RWPE1 (cell line): Measurements from ENCODE around the gene ELF4.

ENCODE experiments used
- CTCF ChIA-PET: fragments of 350-600 bp; sonication (Branson Sonifier 250); formaldehyde crosslinking; extraction: SDS; loops from one replicate; lab custom pipeline; 2021; lab: Yijun Ruan, JAX
- POLR2A ChIA-PET: fragments of 400-600 bp; formaldehyde crosslinking; extraction: SDS; loops from one replicate; lab custom pipeline; 2020; ENCODE audit warnings: antibody characterized with exemption; ENCODE audit not compliant: low non-redundant PET; lab: Yijun Ruan, JAX
- DNase-seq: peaks from one replicate; pipeline ENCODE4 v3.0.0; 2012; ENCODE audit warnings: low spot score
- H3K27ac ChIP-seq: fragments of 450-650 bp; 2 replicates; pipeline ENCODE4 v1.5.1; 2017
- TF ChIP-seq, protein P1 (sequence below): fragments of 450-650 bp; conservative IDR thresholded peaks from 2 replicates; pipeline ENCODE4 v1.5.1; 2017; ENCODE audit warnings: low read depth, mild to moderate bottlenecking

Gene ELF4

DNA sequence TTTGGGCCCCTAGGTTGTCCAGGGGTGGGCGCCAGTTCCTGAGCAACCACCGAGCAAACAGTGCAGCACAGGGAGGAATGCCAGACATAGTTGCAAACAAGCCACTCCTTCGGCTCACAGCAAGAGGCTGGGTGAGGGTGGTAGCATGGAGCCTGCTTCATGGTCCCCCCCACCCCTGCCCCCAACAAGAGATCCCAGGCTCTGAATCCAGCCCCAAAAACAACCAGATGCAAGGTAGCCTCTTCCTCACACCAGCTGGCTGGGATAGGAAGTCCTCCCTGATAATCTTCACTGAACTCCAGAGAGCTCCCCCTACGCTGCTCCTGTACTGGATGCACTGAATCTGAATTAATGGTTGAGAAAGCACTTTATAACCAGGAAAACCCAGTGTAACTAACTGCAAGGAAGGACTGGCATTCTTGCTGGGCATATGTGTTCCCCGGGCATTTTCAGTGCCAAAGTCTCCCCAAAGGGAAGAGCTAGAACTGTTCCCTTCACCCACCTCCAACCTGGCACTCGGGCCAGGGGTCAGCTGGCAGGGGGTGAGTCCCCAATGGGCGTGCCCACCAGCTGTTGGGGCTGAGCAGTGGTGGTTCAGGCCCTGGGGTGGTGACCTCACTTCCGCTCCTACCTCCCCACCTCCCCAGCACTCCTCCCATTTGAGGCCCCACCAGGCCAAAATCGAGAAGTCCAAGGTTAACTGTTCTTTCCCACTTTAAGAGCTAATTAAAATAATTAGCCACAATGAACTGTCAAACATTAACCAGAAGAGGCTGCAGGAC, 1.5 kb downstream of the ELF4 start:
- TF ChIP-seq, protein P1, sequence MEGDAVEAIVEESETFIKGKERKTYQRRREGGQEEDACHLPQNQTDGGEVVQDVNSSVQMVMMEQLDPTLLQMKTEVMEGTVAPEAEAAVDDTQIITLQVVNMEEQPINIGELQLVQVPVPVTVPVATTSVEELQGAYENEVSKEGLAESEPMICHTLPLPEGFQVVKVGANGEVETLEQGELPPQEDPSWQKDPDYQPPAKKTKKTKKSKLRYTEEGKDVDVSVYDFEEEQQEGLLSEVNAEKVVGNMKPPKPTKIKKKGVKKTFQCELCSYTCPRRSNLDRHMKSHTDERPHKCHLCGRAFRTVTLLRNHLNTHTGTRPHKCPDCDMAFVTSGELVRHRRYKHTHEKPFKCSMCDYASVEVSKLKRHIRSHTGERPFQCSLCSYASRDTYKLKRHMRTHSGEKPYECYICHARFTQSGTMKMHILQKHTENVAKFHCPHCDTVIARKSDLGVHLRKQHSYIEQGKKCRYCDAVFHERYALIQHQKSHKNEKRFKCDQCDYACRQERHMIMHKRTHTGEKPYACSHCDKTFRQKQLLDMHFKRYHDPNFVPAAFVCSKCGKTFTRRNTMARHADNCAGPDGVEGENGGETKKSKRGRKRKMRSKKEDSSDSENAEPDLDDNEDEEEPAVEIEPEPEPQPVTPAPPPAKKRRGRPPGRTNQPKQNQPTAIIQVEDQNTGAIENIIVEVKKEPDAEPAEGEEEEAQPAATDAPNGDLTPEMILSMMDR: no peak
- peak; percentile 44 for DNase-seq
- ChIA-PET POLR2A (interaction anchor here (0.6 kb wide), 2 partner anchors 138 to 415 kb away, joined by 3 read pairs; no protein-coding TSS in a partner anchor), CTCF (interaction anchor here (1.0 kb wide), 1 partner anchor 10 kb away, joined by 3 read pairs; no protein-coding TSS in a partner anchor)
- peak overlapping the region; percentile 97 for H3K27ac ChIP-seq

DNA sequence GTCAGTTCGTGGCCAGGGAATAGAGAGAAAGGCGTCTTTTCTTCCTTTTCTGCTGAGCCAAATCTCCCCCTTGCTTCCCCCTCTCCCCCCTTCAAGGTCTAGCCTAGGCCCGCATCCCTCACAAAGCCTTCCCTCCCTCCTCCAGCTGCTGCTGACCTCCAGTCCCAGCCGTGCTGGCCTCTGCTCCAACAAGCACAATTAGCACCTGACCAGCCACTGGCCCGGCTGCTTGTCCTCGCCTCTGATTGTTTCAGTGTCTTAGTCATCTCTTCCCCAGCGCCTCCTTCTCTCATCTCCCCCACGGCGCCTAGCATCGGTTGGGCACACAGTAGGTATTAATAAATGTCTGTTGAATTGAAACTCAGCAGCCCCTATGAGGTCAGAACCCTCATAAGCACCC, 4.2 kb downstream of the ELF4 start:
- TF ChIP-seq, protein P1: no peak
- POLR2A ChIA-PET: interaction anchor here (0.7 kb wide), 1 partner anchor 80 kb away, joined by 7 read pairs; no protein-coding TSS in a partner anchor
- no peak for DNase-seq
- peak overlapping the region; percentile 47 for H3K27ac ChIP-seq
- CTCF ChIA-PET: no interaction called here

DNA sequence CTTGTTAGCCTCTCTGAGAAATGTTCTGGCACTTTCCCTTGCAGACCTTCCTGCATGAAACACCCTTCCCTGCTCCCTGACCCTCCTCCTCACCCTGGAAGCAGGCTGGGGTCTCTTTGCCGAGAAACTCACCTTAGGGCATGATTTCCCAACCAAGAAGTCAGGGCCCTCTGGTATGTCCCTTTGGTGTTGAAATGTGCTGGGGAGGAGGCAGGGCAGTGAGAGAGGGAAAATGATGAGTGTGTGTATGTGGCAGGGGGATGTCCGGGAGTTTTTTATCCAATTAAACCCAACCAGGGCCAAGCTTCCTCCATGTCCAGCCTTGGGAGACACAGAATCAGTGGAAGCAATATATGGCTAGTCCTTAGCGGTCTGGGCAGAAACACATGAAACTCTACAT, 5.1 kb downstream of the ELF4 start:
- no peak for DNase-seq
- peak overlapping the region; percentile 47 for H3K27ac ChIP-seq
- ChIA-PET CTCF (no interaction called here), POLR2A (interaction anchor here (0.6 kb wide), 1 partner anchor 11 kb away, joined by 5 read pairs; no protein-coding TSS in a partner anchor)
- TF ChIP-seq, protein P1: no peak

DNA sequence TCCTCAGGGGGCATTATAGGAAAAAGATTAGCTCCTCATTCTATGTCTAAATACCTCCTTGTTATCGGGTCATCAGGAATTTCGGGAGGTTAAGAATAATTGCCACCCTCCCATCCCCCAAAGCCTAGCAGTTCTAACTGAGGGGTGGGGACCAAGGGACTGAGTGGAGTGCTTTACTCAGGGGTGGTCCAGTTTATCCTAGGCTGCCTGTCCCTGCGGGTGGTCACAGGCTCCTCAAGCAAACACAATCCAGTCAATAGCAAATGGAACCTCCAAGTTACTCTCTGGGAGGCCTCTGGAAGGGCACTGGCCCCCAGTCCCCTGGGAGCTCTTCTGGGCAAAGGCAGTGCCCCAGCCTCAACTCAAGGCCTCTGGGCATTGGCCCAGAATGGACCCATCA, 6.7 kb downstream of the ELF4 start:
- ChIA-PET CTCF (no interaction called here), POLR2A (no interaction called here)
- no peak for DNase-seq
- H3K27ac ChIP-seq: no peak overlapping the region
- TF ChIP-seq, protein P1: no peak

DNA sequence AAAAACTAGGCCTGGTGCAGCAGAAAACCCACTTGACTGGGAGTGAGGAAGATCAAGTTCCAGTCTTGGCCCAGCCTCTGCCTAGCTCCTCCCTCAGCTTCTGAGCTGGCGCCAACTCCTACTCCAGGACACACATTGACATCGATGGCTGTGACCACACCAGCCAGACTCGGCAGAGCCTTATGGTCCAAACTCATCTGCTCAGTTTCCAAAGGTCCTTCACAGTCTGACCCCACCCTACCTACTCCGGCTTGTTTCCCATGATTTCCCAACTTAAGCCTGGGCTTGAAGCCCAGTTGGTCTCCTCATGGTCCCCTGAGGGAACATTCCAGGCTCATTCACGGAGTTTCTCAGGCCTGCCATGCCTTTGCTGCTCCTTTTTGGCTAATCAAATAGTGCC, 10.1 kb downstream of the ELF4 start:
- POLR2A ChIA-PET: no interaction called here

DNA sequence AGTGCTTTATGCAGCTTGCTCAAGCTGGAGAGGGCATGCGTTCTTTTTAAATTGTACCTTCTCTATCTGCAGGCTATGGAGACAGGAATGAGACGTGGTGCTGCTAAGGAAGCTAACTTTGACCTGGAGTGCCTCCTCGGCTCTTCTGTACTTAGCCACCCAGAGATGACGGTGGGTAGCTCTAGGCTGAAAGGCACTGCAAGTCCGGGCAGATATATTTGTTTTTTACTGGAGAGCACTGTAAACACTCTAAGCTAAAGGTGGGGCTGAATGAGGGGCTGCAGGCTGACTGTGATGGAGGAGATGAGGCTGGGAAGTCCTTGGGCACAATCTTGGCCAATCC, 12.1 kb downstream of the ELF4 start:
- POLR2A ChIA-PET: no interaction called here
- TF ChIP-seq, protein P1: no peak
- CTCF ChIA-PET: interaction anchor here (1.2 kb wide), 1 partner anchor 18 kb away, joined by 3 read pairs; no protein-coding TSS in a partner anchor
- DNase-seq: no peak
- peak overlapping the region; percentile 78 for H3K27ac ChIP-seq

More for the DNA sequence above, 10.1 kb downstream of the ELF4 start:
- H3K27ac ChIP-seq: peak overlapping the region; percentile 78
- CTCF ChIA-PET: no interaction called here
- TF ChIP-seq, protein P1: no peak
- no peak for DNase-seq
